GM18907 (cell line): ENCODE data around the gene RUFY3.
"Not testable (repeated sequence)": the region's sequence is repeated elsewhere in the genome, so short reads cannot be mapped to it uniquely, and the experiment has no call there.

Source experiments
- ATAC-seq: cut with Tn5 transposase; IDR thresholded peaks from one replicate; pipeline ENCODE4 v1.9.1; 2021; ENCODE audit warnings: mild to moderate bottlenecking, moderate library complexity; ENCODE audit not compliant: unreplicated experiment

Gene RUFY3, protein sequence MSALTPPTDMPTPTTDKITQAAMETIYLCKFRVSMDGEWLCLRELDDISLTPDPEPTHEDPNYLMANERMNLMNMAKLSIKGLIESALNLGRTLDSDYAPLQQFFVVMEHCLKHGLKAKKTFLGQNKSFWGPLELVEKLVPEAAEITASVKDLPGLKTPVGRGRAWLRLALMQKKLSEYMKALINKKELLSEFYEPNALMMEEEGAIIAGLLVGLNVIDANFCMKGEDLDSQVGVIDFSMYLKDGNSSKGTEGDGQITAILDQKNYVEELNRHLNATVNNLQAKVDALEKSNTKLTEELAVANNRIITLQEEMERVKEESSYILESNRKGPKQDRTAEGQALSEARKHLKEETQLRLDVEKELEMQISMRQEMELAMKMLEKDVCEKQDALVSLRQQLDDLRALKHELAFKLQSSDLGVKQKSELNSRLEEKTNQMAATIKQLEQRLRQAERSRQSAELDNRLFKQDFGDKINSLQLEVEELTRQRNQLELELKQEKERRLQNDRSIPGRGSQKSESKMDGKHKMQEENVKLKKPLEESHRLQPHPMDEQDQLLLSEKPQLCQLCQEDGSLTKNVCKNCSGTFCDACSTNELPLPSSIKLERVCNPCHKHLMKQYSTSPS

DNA sequence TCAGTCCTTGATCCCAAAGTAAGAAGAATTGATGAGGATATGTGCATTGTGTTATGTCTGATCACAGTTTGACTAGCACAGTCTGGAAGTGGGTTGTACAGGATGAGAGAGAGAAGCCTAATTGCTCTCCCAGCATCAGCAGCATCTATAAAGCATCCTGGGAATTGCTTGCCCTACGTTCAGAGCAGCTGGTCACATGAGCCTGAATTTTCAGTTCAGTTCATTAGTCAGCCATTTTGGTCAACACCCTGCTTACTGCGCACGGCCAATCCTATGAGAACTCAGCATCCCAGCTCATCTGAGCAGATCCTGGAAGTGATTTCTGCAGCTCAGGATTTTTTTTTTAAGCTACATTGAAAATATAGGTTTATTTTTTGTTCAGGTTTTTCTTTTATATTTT lies at the start of gene RUFY3:
RUFY3 (plus strand) TSS at position 218 of the 400 bp plus-strand sequence. CDS start 610 bp downstream, outside the sequence.
- ATAC-seq, result no peak

- no peak for ATAC-seq
These were observed 47.6 kb upstream of the RUFY3 start for GRCh38 chr4:70674191-70674590.

- ATAC-seq, result no peak
These were observed 47.0 kb upstream of the RUFY3 start for GRCh38 chr4:70674731-70675130.

GRCh38 chr4:70676554-70677090 lies 45.1 kb upstream of the RUFY3 start:
- ATAC-seq, result no peak

GRCh38 chr4:70678383-70678999 lies 43.3 kb upstream of the RUFY3 start:
- peak; percentile 82 for ATAC-seq

- no peak for ATAC-seq
These were observed 40.8 kb upstream of the RUFY3 start for GRCh38 chr4:70680934-70681333.

DNA sequence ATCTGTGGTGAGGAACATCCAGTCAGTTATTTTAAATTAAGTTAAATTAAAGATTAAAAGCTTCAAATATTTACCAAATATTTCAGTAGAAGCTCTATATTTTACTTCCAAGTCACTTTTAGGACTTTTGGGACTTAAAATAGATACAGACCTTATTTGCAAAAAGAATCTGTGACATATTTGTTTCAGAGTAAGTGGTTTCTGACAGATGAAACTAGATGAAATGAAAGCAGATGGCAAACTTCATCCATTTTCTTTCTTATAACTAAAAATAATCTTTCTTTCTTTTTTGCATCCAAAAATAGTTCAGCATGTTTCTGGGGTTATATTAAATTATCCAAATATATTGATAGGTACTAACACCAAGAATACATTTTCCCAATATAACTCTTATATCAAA lies 40.1 kb upstream of the RUFY3 start:
- peak; percentile 50 for ATAC-seq

GRCh38 chr4:70682142-70682541 lies 39.6 kb upstream of the RUFY3 start:
- not testable (repeated sequence) for ATAC-seq

DNA sequence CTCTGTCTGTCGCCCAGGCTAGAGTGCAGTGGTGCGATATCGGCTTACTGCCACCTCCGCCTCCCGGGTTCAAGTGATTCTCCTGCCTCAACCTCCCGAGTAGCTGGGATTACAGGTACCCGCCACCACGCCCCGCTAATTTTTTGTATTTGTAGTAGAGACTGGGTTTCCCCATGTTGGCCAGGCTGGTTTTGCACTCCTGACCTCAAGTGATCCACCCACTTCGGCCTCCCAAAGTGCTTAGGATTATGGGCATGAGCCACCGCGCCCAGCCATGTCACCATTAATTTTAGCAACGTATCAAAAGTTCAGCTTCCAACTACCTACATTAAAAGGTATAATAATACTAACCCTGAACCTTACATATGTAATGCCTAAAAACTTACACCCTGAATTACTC lies 34.4 kb upstream of the RUFY3 start:
- ATAC-seq, result no peak

GRCh38 chr4:70687821-70688794 lies 33.7 kb upstream of the RUFY3 start, which contains the start of gene UTP3:
Gene UTP3, plus strand, starts transcription at chr4:70688532. Its CDS starts 146 bp downstream, at chr4:70688678.
- peak; percentile 96 for ATAC-seq

- peak; percentile 3 for ATAC-seq
These were observed 33.0 kb upstream of the RUFY3 start for GRCh38 chr4:70688795-70689231.

- no peak for ATAC-seq
These were observed 30.1 kb upstream of the RUFY3 start for GRCh38 chr4:70691661-70692060.

GRCh38 chr4:70694633-70695032 lies 27.1 kb upstream of the RUFY3 start:
- ATAC-seq, result not testable (repeated sequence)

DNA sequence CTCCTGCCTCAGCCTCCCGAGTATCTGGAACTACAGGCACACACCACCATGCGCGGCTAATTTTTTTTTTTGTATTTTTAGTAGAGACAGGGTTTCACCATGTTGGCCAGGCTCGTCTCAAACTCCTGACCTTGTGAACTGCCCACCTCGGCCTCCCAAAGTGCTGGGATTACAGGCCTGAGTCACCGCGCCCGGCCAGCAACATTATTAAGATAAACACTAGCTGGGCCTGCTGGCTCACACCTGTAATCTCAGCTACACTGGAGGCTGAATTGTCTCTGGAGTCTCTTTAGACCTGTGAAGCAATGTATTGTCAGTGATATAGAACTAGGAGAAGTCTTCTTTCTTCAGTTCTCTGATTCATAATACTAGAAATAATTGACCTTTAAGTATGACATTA lies 23.3 kb upstream of the RUFY3 start:
- not testable (repeated sequence) for ATAC-seq

DNA sequence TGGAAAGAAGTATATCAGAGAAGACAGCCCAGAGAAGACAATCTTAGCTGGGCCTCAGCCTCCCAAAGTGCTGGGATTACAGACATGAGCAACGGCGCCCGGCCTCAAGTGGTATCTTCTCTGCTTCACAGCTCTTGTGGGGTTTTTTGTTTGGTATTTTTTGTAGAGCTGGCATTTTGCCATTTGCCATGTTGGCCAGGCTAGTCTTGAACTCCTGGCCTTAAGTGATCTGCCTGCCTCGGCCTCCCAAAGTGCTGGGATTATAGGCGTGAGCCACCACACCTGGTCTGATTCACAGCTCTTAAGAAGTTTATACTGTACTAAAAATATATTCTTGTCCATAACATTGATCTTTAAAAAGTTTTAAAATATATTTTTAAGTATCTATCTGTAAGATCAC lies 21.1 kb upstream of the RUFY3 start:
- no peak for ATAC-seq

DNA sequence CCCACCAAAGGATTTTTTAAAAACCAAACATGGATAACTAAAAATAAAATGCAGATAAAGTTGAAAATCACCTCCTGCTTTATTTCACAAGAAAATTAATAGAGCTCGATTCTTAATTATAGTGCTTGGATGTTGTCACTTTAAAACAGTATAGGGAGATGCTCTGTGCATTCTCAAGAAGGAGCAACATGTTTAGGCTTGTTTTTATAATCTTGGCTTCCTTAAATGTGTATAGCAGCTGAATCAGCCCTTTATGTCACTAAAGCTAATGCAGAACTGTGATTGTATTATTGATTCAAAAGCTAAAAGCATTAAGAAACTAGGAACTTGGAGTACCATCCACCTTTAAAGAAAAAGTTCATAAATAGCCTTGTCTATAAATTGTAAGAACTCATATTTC lies 20.5 kb upstream of the RUFY3 start:
- no peak for ATAC-seq

DNA sequence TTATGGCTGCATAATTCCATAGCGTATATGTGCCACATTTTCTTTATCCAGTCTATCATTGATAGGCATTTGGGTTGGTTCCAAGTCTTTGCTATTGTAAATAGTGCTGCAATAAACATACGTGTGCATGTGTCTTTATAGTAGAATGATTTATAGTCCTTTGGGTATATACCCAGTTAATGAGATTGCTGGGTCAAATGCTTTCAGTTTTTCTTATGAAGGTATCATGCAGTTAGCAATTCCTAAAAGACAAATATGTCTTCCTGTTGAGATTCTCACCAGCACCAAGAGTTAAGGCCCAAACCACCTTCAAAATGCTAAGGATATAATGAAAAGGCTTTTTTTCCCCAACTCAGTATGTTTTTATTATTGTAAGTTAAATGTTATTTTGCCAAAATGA lies 19.2 kb upstream of the RUFY3 start:
- not testable (repeated sequence) for ATAC-seq

GRCh38 chr4:70703619-70704214 lies 18.0 kb upstream of the RUFY3 start:
- ATAC-seq, result no peak

DNA sequence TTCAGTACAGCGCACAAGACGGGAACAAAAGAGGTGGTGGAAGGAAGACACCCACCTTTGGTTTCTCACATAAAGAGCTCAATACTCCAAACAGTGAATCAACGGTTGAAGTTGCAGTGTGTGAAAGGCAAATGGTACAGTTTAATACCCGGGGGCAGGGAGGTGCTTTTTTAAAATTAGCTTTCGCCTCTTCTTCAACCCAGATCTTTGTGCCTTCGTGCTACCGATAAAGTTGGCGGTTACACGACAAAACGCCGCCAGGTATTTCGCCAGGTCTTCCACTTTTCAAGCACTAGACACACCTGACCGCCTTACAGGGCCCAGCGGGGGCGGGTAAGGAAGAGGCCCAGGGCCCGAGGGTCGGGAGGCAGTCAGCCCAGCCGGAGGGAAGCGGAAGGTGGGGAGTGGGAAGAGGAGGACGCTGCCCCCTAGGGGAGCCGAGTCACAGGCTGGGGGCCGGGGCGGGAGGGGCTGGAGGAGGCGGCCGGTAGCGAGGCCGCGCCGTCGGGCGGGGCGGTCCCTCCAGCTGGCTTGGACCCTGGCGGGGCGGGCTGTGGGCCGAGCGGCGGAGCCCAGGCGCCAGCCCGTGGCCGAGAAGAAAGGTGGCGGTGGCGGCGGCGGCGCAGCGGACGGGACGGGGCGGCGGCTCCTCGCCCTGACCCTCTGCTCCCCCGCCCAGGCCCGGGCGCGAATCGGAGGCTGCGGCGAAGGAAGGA lies 17.4 kb upstream of the RUFY3 start:
- peak; percentile 72 for ATAC-seq

DNA sequence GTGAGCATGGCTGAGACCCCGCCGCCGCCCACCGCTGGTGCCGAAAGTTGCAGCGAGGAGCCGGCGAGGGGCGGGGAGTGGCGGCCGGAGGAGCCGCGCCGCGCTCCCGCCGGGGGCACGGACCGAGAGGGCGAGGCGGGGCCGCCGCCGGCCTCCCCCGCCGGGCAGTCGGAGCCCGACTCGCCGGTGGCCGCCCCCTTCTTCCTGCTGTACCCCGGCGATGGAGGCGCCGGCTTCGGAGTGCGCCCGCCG lies 16.9 kb upstream of the RUFY3 start:
- peak; percentile 47 for ATAC-seq
